HUDEP-2 (cell line): ENCODE results near the gene SNX25.
A peak's percentile ranks its signal among the peaks of the same experiment; 100 is the strongest.

Source experiments
- DNase-seq, 76 experiments: peaks; one replicate each; lab custom pipeline; 2025; ENCODE audit not compliant: unreplicated experiment in 76 of 76; lab: John Stamatoyannopoulos, UW

The SNX25 gene

GRCh38 chr4:185363251-185363650 is 153.9 kb downstream of the SNX25 start:
- no peak for DNase-seq

- DNase-seq, result no peak
These were observed 155.5 kb downstream of the SNX25 start for GRCh38 chr4:185364886-185365285.

DNA sequence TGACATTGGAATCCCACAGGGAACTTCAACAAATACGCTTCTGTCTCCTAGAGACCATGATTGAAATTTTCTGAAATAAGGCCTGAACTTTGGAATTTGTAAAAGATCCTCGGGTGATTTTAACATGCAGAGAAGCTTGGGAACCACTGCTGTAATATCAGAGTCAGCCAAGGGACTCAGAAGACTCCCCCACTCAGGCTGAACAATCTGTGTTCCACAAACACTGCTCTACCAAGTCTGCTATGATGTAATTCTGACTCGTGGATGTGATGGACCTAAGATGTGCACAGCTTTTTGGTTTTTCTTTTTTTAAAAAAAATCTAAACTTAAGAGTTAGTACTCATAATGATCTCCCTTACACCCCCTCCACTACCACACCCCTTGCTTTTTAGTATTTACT is 160.3 kb downstream of the SNX25 start:
- no peak for DNase-seq

- DNase-seq, result no peak
These were observed 161.0 kb downstream of the SNX25 start for GRCh38 chr4:185370268-185370949.

GRCh38 chr4:185371702-185372101 is 162.3 kb downstream of the SNX25 start:
- DNase-seq, result no peak

DNA sequence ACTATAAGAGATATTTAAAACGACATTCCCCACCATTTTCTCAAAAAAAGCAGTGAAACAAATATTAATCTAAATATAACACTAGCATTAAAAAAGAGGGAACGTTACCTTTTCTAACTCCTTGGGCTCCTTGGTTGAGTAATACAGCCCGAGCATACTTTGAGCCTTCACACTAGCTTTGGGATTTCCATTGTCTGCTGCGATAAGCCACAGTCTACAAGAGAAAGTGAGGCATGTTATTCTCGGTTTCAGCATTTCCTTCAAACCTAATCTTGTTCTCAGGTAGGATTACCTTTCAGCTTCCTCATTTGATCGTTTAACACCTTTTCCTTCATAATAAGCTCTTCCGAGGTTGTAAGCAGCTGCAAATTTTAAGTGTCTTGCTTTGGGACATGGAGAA is 164.6 kb downstream of the SNX25 start:
- DNase-seq, result no peak

- DNase-seq, result no peak
These were observed 165.2 kb downstream of the SNX25 start for GRCh38 chr4:185374573-185374972.

GRCh38 chr4:185378264-185378663 is 168.9 kb downstream of the SNX25 start:
- DNase-seq, result no peak

GRCh38 chr4:185379326-185380295 is 170.2 kb downstream of the SNX25 start:
- DNase-seq, result no peak

DNA sequence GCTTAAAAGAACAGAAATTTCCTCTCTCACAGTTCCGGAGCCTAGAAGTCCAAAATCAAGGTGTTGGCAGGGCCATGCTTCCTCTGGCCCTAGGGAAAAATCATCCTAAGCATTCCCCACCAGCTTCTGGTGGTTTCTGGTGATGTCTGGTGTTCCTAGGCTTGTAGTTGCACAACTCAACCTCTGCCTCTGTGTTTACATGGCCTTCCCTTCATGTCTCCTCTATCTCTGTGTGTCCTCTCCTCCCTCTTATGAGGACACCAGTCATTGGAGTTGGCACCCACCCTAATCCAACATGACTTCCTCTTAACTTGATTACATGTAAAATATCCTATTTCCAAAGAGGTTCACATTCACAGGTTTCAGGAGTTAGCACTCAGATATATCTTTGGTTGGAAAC is 170.9 kb downstream of the SNX25 start:
- DNase-seq, result no peak

DNA sequence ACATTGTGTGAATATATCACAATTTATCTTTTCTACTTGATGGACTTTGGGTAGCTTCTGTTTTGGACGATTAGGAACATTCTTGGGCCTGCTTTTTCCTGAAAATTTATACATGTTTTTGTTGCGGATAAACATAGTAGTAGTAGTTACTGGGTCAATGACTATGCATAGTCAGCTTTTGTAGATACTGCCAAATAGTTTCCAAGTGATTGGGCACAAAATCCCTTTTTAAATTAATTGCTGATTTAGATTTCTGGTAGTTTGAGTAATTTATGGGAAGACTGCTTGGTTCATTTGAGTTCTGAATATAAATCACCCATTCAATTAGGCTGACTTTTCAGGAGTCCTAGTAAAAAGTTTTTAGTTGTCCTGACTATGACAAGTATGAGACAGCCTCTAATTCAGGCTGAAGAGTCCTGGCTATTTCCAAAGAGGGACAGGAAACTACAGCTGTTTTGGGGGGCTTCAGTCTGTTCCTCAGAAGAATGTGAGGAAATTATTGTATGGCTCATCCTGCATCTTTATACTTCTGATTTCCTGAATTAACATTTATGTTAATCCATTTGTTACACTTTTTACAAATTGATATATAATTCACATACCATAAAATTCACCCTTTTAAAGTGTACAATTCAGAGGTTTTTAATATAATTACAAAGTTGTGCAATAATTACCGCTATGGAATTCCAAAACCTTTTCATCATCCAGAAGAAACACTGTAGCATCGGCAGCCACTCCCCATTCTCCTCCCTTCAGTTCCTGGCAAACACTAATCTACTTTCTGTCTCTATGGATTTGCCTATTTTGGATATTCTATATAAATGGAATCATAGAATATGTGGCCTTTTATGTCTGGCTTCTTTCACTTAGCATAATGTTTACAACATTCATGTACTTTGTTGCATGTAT is 172.1 kb downstream of the SNX25 start:
- no peak for DNase-seq

GRCh38 chr4:185382754-185383153 is 173.4 kb downstream of the SNX25 start:
- no peak for DNase-seq

- no peak for DNase-seq
These were observed 174.1 kb downstream of the SNX25 start for GRCh38 chr4:185383451-185383850.

- DNase-seq, result no peak
These were observed 174.7 kb downstream of the SNX25 start for GRCh38 chr4:185384061-185384460.

DNA sequence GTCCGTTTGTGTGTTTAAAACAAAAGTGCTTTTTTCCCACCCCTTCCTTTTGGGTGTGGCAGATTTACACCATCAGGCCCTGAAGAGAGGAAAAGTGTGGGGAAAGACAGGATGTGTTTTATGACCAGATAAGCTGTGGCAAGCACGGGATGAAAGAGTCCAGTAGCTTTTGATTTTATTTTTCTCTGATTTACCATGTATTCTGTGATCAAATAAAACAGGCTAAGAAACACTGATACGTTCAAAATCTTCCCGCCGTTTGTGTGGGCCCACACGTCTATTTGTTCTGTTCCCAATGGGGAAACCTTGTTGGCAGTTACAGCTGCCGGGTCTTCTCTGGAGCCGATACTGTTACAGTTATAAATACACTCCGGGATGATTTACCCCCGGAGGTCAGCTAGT is 175.5 kb downstream of the SNX25 start:
- DNase-seq, result no peak

- DNase-seq, result no peak
These were observed 178.6 kb downstream of the SNX25 start for GRCh38 chr4:185387957-185388356.

- DNase-seq, result no peak
These were observed 181.5 kb downstream of the SNX25 start for GRCh38 chr4:185390941-185391340.

GRCh38 chr4:185392156-185392555 is 182.8 kb downstream of the SNX25 start:
- no peak for DNase-seq

GRCh38 chr4:185394568-185395237 is 185.3 kb downstream of the SNX25 start:
- no peak for DNase-seq

GRCh38 chr4:185395238-185395955 is 186.0 kb downstream of the SNX25 start, which contains the start of gene LRP2BP:
LRP2BP (minus strand) TSS chr4:185395924; CDS start chr4:185378186, 17,738 bp downstream.
- peak in 2 of 76 experiments; percentile 6 to 55 for DNase-seq
